NCI-H2171 treated with DMSO at 0.1 percent for 48 hours (cell line): ENCODE measurements around the gene NUDT22.
A peak's percentile ranks its signal among the peaks of the same experiment; 100 is the strongest.

Experiments
- DNase-seq: peaks from one replicate; lab custom pipeline; 2025; lab: John Stamatoyannopoulos, UW

Gene NUDT22

GRCh38 chr11:64227405-64227956 is 1.4 kb downstream of the NUDT22 start:
- DNase-seq = no peak

GRCh38 chr11:64229090-64229743 is 3.1 kb downstream of the NUDT22 start:
- DNase-seq = no peak

- DNase-seq = no peak
Observed at GRCh38 chr11:64229744-64230170, 3.7 kb downstream of the NUDT22 start.

- DNase-seq = peak; percentile 91
Observed at GRCh38 chr11:64230171-64230984, 4.3 kb downstream of the NUDT22 start, which contains the start of gene DNAJC4. DNAJC4 (plus strand) TSS chr11:64230548; CDS start chr11:64230855, 307 bp downstream.

GRCh38 chr11:64230985-64231365 is 4.9 kb downstream of the NUDT22 start:
- DNase-seq = no peak

- no peak for DNase-seq
Observed at GRCh38 chr11:64231546-64231945, 5.5 kb downstream of the NUDT22 start.

- DNase-seq = no peak
Observed at GRCh38 chr11:64232182-64232966, 6.3 kb downstream of the NUDT22 start.

GRCh38 chr11:64232967-64233315 is 6.9 kb downstream of the NUDT22 start:
- DNase-seq = no peak

- DNase-seq = peak; percentile 52
Observed at GRCh38 chr11:64233913-64234586, 8.0 kb downstream of the NUDT22 start, which contains the start of gene VEGFB. VEGFB (plus strand) TSS chr11:64234584; CDS start chr11:64234834, 250 bp downstream.

- peak; percentile 48 for DNase-seq
Observed at GRCh38 chr11:64234647-64235379, 8.7 kb downstream of the NUDT22 start.

GRCh38 chr11:64235437-64236161 is 9.5 kb downstream of the NUDT22 start:
- no peak for DNase-seq

GRCh38 chr11:64237484-64237951 is 11.4 kb downstream of the NUDT22 start:
- DNase-seq = no peak

GRCh38 chr11:64238076-64238475 is 12.0 kb downstream of the NUDT22 start:
- no peak for DNase-seq

GRCh38 chr11:64238999-64239398 is 12.9 kb downstream of the NUDT22 start:
- DNase-seq = no peak

- no peak for DNase-seq
Observed at GRCh38 chr11:64239662-64240434, 13.8 kb downstream of the NUDT22 start.

GRCh38 chr11:64240435-64241240 is 14.6 kb downstream of the NUDT22 start, which contains the start of gene FKBP2:
FKBP2 (plus strand) TSS chr11:64241095; CDS start chr11:64242388, 1,293 bp downstream.
- peak; percentile 94 for DNase-seq

- DNase-seq = no peak
Observed at GRCh38 chr11:64241241-64241490, 15.1 kb downstream of the NUDT22 start.
